Type B pancreatic cell (in vitro differentiated cells): ENCODE measurements around the gene SMARCE1. TPM values are rescaled to one million over a fixed set of nuclear protein-coding genes. Genes with fewer than 3 reads are reported as not detected.

ENCODE experiments used
- DNase-seq: peaks from one replicate; pipeline ENCODE4 v3.0.0; 2021; ENCODE audit warnings: mixed read lengths; ENCODE audit not compliant: unreplicated experiment; ENCODE audit errors: extremely low spot score
- H3K27ac Mint-ChIP-seq: 2 replicates; pipeline ENCODE4 v1.8.0; 2021; ENCODE audit warnings: mild to moderate bottlenecking, mixed read lengths
- H3K27me3 Mint-ChIP-seq: 2 replicates; pipeline ENCODE4 v1.8.0; 2021; ENCODE audit warnings: mixed read lengths
- H3K36me3 Mint-ChIP-seq: 2 replicates; pipeline ENCODE4 v1.8.0; 2021; ENCODE audit warnings: mixed read lengths
- H3K4me1 Mint-ChIP-seq: one replicate; pipeline ENCODE4 v1.8.0; 2021; ENCODE audit warnings: mixed read lengths; ENCODE audit not compliant: unreplicated experiment
- H3K4me3 Mint-ChIP-seq: 2 replicates; pipeline ENCODE4 v1.8.0; 2021; ENCODE audit warnings: mild to moderate bottlenecking, mixed read lengths
- H3K9me3 Mint-ChIP-seq: 2 replicates; pipeline ENCODE4 v1.8.0; 2021; ENCODE audit warnings: mixed read lengths
- CTCF ChIP-seq: fragments of 200-600 bp; sonication (generic); conservative IDR thresholded peaks from 2 replicates; pipeline ENCODE4 v1.5.0; 2021; ENCODE audit warnings: antibody characterized with exemption, mild to moderate bottlenecking
- total RNA-seq: library from RNA; stranded (reverse); gene quantifications from 2 replicates; pipeline ENCODE4 v1.2.1, GENCODE V29; 2021; ENCODE audit warnings: low replicate concordance

Gene SMARCE1
- total RNA-seq, 1 donor from 2014 or later: 171 TPM

- no peaks in the 10 kb centered on the region for H3K36me3 Mint-ChIP-seq
- no peak for TF ChIP-seq CTCF
- H3K27ac Mint-ChIP-seq: no peak overlapping the region
- H3K4me1 Mint-ChIP-seq: peaks cover 2% of the 10 kb centered on the region
- no peak overlapping the region for H3K4me3 Mint-ChIP-seq
- no peak for DNase-seq
- H3K9me3 Mint-ChIP-seq: no peaks in the 10 kb centered on the region
- peaks cover 10% of the 10 kb centered on the region for H3K27me3 Mint-ChIP-seq
These were observed 12.3 kb upstream of the SMARCE1 start for GRCh38 chr17:40659911-40660310.

GRCh38 chr17:40658396-40658795, 10.8 kb upstream of the SMARCE1 start:
- H3K9me3 Mint-ChIP-seq: no peaks in the 10 kb centered on the region
- no peak for DNase-seq
- H3K36me3 Mint-ChIP-seq: no peaks in the 10 kb centered on the region
- no peaks in the 10 kb centered on the region for H3K4me1 Mint-ChIP-seq
- H3K27ac Mint-ChIP-seq: no peak overlapping the region
- TF ChIP-seq CTCF: no peak
- H3K4me3 Mint-ChIP-seq: no peak overlapping the region
- H3K27me3 Mint-ChIP-seq: peaks cover 4% of the 10 kb centered on the region

DNA sequence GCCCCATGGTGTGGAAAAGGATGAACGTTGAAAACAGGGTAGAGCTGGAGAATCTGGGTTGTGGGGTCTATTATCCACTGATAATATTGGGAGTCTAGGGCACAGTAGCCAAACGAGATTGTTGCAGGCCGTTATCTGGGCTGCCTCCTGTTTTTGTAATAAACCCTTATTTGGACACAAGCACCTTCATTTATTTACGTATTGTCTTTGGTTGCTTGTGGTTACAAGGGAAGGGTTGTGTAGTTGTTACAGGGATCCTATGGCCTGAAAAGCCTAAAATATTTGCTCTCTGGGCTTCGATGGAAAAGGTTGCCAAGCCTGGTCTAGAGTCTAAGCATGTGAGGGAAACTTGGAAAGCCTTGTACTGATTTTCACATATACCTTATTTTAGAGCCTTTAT, 4.3 kb upstream of the SMARCE1 start:
- no peak overlapping the region for H3K4me3 Mint-ChIP-seq
- H3K27me3 Mint-ChIP-seq: no peaks in the 10 kb centered on the region
- H3K9me3 Mint-ChIP-seq: no peaks in the 10 kb centered on the region
- H3K36me3 Mint-ChIP-seq: peaks cover 6% of the 10 kb centered on the region
- no peak for TF ChIP-seq CTCF
- DNase-seq: no peak
- H3K4me1 Mint-ChIP-seq: peaks cover 6% of the 10 kb centered on the region
- no peak overlapping the region for H3K27ac Mint-ChIP-seq

DNA sequence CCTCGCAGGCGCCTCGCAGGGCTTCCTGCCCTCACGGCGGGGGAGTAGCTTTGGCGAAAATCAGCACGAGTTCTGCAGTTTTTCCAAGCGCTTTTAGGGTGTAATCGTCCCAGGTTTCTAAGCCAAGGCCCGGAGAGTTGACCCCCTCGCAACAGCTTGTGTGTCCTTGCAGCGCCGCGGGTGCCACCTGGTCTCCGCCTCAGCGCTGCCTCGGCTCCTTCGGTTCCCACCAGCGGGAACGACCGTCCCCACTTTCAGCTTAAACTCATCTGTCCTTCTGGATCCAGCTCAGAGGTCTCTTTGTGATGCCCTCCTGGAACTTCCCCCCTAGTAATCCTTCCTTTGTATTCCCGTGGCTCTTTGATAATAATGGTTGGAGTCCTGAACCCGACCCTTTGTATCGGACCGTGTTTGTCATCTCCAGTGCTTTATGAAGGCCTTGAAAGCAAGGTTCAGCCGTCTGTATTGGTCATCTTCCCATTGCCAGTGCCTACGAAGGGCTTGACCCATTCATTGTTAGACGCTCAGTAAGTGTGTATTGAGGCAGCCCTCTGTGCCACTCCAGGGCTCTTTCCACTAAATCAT, 858 bp upstream of the SMARCE1 start:
- DNase-seq: no peak

GRCh38 chr17:40646791-40647623, 611 bp downstream of the SMARCE1 start:
- H3K4me3 Mint-ChIP-seq: peak overlapping the region; percentile 96
- H3K4me1 Mint-ChIP-seq: peaks cover 27% of the 10 kb centered on the region
- H3K36me3 Mint-ChIP-seq: peaks cover 31% of the 10 kb centered on the region
- no peak for TF ChIP-seq CTCF
- no peaks in the 10 kb centered on the region for H3K27me3 Mint-ChIP-seq
- no peaks in the 10 kb centered on the region for H3K9me3 Mint-ChIP-seq
- H3K27ac Mint-ChIP-seq: peak overlapping the region; percentile 98
- no peak for DNase-seq

More for the DNA sequence above, 858 bp upstream of the SMARCE1 start:
- Mint-ChIP-seq H3K4me3 (peak overlapping the region; percentile 96), H3K27me3 (no peaks in the 10 kb centered on the region), H3K9me3 (no peaks in the 10 kb centered on the region), H3K27ac (peak overlapping the region; percentile 98), H3K4me1 (peaks cover 23% of the 10 kb centered on the region), H3K36me3 (peaks cover 21% of the 10 kb centered on the region)
- TF ChIP-seq CTCF: no peak
